Activated CD4-positive, alpha-beta T cell treated with anti-CD3 and anti-CD28 coated beads, Interleukin-2, amount 10 ng/mL, durations not matched to agents 24 days and 14 days (primary cell): ENCODE measurements around the gene SLC25A13. TPM values are rescaled to one million over a fixed set of nuclear protein-coding genes. Genes with fewer than 3 reads are reported as not detected.
"Not testable (repeated sequence)": the region's sequence is repeated elsewhere in the genome, so short reads cannot be mapped to it uniquely, and the experiment has no call there.

Source experiments
- DNase-seq: peaks from one replicate; pipeline ENCODE4 v3.0.0; 2022
- H3K27ac Mint-ChIP-seq: one replicate; pipeline ENCODE4 v1.8.0; 2022; ENCODE audit warnings: mild to moderate bottlenecking, mixed read lengths
- H3K27me3 Mint-ChIP-seq: one replicate; pipeline ENCODE4 v1.8.0; 2022; ENCODE audit warnings: mixed read lengths
- H3K36me3 Mint-ChIP-seq: one replicate; pipeline ENCODE4 v1.8.0; 2022; ENCODE audit warnings: low read depth, mild to moderate bottlenecking, mixed read lengths
- H3K4me1 Mint-ChIP-seq: one replicate; pipeline ENCODE4 v1.8.0; 2021; ENCODE audit warnings: mixed read lengths
- H3K4me3 Mint-ChIP-seq: one replicate; pipeline ENCODE4 v1.8.0; 2022; ENCODE audit warnings: mild to moderate bottlenecking, moderate library complexity, mixed read lengths
- H3K9me3 Mint-ChIP-seq: one replicate; pipeline ENCODE4 v1.8.0; 2021; ENCODE audit warnings: mixed read lengths
- intact Hi-C: fragments of 100-400 bp; cut with micrococcal nuclease; formaldehyde crosslinking; loops from one replicate; pipeline ENCODE4 v1.15.1; 2023
- total RNA-seq: library from RNA; stranded (reverse); gene quantifications from 2 replicates; pipeline ENCODE4 v1.2.3, GENCODE V29; 2022

SLC25A13 gene
- total RNA-seq, 1 donor from 2014 or later: 26.3 TPM

- Mint-ChIP-seq H3K4me3 (no peak overlapping the region), H3K27ac (no peak overlapping the region), H3K36me3 (no peaks in the 10 kb centered on the region), H3K9me3 (no peaks in the 10 kb centered on the region), H3K27me3 (peaks cover 15% of the 10 kb centered on the region), H3K4me1 (no peaks in the 10 kb centered on the region)
- intact Hi-C loops: no loop called here
- DNase-seq: no peak
These were observed 10.4 kb upstream of the SLC25A13 start for GRCh38 chr7:96332325-96332724.

GRCh38 chr7:96331775-96332174, 9.9 kb upstream of the SLC25A13 start:
- Mint-ChIP-seq H3K4me3 (no peak overlapping the region), H3K27ac (no peak overlapping the region), H3K9me3 (no peaks in the 10 kb centered on the region), H3K27me3 (peaks cover 15% of the 10 kb centered on the region), H3K36me3 (no peaks in the 10 kb centered on the region), H3K4me1 (no peaks in the 10 kb centered on the region)
- no peak for DNase-seq
- intact Hi-C loops: no loop called here

- no peaks in the 10 kb centered on the region for H3K36me3 Mint-ChIP-seq
- H3K4me3 Mint-ChIP-seq: no peak overlapping the region
- intact Hi-C loops: no loop called here
- H3K27me3 Mint-ChIP-seq: peaks cover 12% of the 10 kb centered on the region
- no peaks in the 10 kb centered on the region for H3K9me3 Mint-ChIP-seq
- H3K4me1 Mint-ChIP-seq: no peaks in the 10 kb centered on the region
- DNase-seq: no peak
- no peak overlapping the region for H3K27ac Mint-ChIP-seq
These were observed 9.3 kb upstream of the SLC25A13 start for GRCh38 chr7:96331233-96331632.

- Mint-ChIP-seq H3K36me3 (no peaks in the 10 kb centered on the region), H3K9me3 (no peaks in the 10 kb centered on the region), H3K4me3 (no peak overlapping the region), H3K27ac (no peak overlapping the region), H3K27me3 (peaks cover 12% of the 10 kb centered on the region), H3K4me1 (no peaks in the 10 kb centered on the region)
- intact Hi-C loops: no loop called here
- DNase-seq: no peak
These were observed 8.3 kb upstream of the SLC25A13 start for GRCh38 chr7:96330193-96330592.

- Mint-ChIP-seq H3K36me3 (no peaks in the 10 kb centered on the region), H3K4me3 (no peak overlapping the region), H3K9me3 (peaks cover under 1% of the 10 kb centered on the region), H3K27ac (no peak overlapping the region), H3K27me3 (peaks cover 12% of the 10 kb centered on the region), H3K4me1 (peaks cover under 1% of the 10 kb centered on the region)
- intact Hi-C loops: no loop called here
- DNase-seq: no peak
These were observed 7.3 kb upstream of the SLC25A13 start for GRCh38 chr7:96329241-96329640.

- Mint-ChIP-seq H3K27ac (no peak overlapping the region), H3K4me1 (peaks cover 11% of the 10 kb centered on the region), H3K4me3 (no peak overlapping the region), H3K36me3 (peaks cover 1% of the 10 kb centered on the region), H3K27me3 (peaks cover 10% of the 10 kb centered on the region), H3K9me3 (peaks cover 5% of the 10 kb centered on the region)
- no peak for DNase-seq
- intact Hi-C loops: no loop called here
These were observed 6.1 kb upstream of the SLC25A13 start for GRCh38 chr7:96328016-96328415.

GRCh38 chr7:96327429-96327828, 5.5 kb upstream of the SLC25A13 start:
- Mint-ChIP-seq H3K4me1 (peaks cover 14% of the 10 kb centered on the region), H3K27me3 (peaks cover 7% of the 10 kb centered on the region), H3K4me3 (no peak overlapping the region), H3K27ac (no peak overlapping the region), H3K36me3 (peaks cover 1% of the 10 kb centered on the region), H3K9me3 (peaks cover 5% of the 10 kb centered on the region)
- DNase-seq: no peak
- intact Hi-C loops: no loop called here

GRCh38 chr7:96326752-96327151, 4.9 kb upstream of the SLC25A13 start:
- H3K9me3 Mint-ChIP-seq, DNase-seq, H3K36me3 Mint-ChIP-seq, intact Hi-C loops, H3K4me3 Mint-ChIP-seq, H3K27ac Mint-ChIP-seq, H3K27me3 Mint-ChIP-seq: not testable (repeated sequence)
- peaks cover 18% of the 10 kb centered on the region for H3K4me1 Mint-ChIP-seq

GRCh38 chr7:96322847-96323461, 1.1 kb upstream of the SLC25A13 start:
- no peak for DNase-seq
- intact Hi-C loops: loop anchor here (5.0 kb wide), 4 partner anchors 246 to 1649 kb away; partner anchors contain the start of gene SEM1
- peaks cover 5% of the 10 kb centered on the region for H3K9me3 Mint-ChIP-seq
- H3K4me3 Mint-ChIP-seq: peak overlapping the region; percentile 94
- peaks cover 40% of the 10 kb centered on the region for H3K4me1 Mint-ChIP-seq
- H3K27ac Mint-ChIP-seq: peak overlapping the region; percentile 98
- peaks cover 1% of the 10 kb centered on the region for H3K36me3 Mint-ChIP-seq
- H3K27me3 Mint-ChIP-seq: peaks cover 3% of the 10 kb centered on the region

- Mint-ChIP-seq H3K27ac (peak overlapping the region; percentile 98), H3K4me3 (peak overlapping the region; percentile 94), H3K4me1 (peaks cover 42% of the 10 kb centered on the region), H3K36me3 (peaks cover 1% of the 10 kb centered on the region), H3K9me3 (peaks cover 5% of the 10 kb centered on the region), H3K27me3 (peaks cover 3% of the 10 kb centered on the region)
- DNase-seq: no peak
- intact Hi-C loops: loop anchor here (5.0 kb wide), 4 partner anchors 245 to 1650 kb away; partner anchors contain the start of gene SEM1
These were observed 436 bp upstream of the SLC25A13 start for GRCh38 chr7:96322373-96322695.

GRCh38 chr7:96321031-96321657, 754 bp downstream of the SLC25A13 start:
- H3K9me3 Mint-ChIP-seq: peaks cover 5% of the 10 kb centered on the region
- H3K27me3 Mint-ChIP-seq: peaks cover 3% of the 10 kb centered on the region
- H3K4me1 Mint-ChIP-seq: peaks cover 42% of the 10 kb centered on the region
- peak; percentile 88 for DNase-seq
- H3K36me3 Mint-ChIP-seq: peaks cover 4% of the 10 kb centered on the region
- intact Hi-C loops: loop anchor here (1.0 to 5.0 kb wide), 7 partner anchors 174 to 1651 kb away; partner anchors contain the start of genes SDHAF3 and SEM1
- H3K27ac Mint-ChIP-seq: peak overlapping the region; percentile 98
- peak overlapping the region; percentile 94 for H3K4me3 Mint-ChIP-seq

GRCh38 chr7:96320442-96320841, 1.5 kb downstream of the SLC25A13 start:
- no peak for DNase-seq
- Mint-ChIP-seq H3K27ac (peak overlapping the region; percentile 98), H3K4me1 (peaks cover 42% of the 10 kb centered on the region), H3K4me3 (peak overlapping the region; percentile 94), H3K9me3 (peaks cover 5% of the 10 kb centered on the region), H3K36me3 (peaks cover 4% of the 10 kb centered on the region), H3K27me3 (peaks cover 3% of the 10 kb centered on the region)
- intact Hi-C loops: loop anchor here (1.0 to 5.0 kb wide), 8 partner anchors 16 to 1652 kb away; partner anchors contain the start of genes SDHAF3 and SEM1

GRCh38 chr7:96319439-96319838, 2.5 kb downstream of the SLC25A13 start:
- H3K9me3 Mint-ChIP-seq: peaks cover 5% of the 10 kb centered on the region
- H3K4me1 Mint-ChIP-seq: peaks cover 43% of the 10 kb centered on the region
- H3K27me3 Mint-ChIP-seq: peaks cover 3% of the 10 kb centered on the region
- no peak for DNase-seq
- H3K36me3 Mint-ChIP-seq: peaks cover 7% of the 10 kb centered on the region
- H3K4me3 Mint-ChIP-seq: peak overlapping the region; percentile 94
- intact Hi-C loops: no loop called here
- peak overlapping the region; percentile 29 for H3K27ac Mint-ChIP-seq

GRCh38 chr7:96316949-96317348, 4.9 kb downstream of the SLC25A13 start:
- Mint-ChIP-seq H3K27me3 (no peaks in the 10 kb centered on the region), H3K27ac (no peak overlapping the region), H3K9me3 (no peaks in the 10 kb centered on the region), H3K4me1 (peaks cover 35% of the 10 kb centered on the region), H3K36me3 (peaks cover 10% of the 10 kb centered on the region), H3K4me3 (no peak overlapping the region)
- DNase-seq: no peak
- intact Hi-C loops: no loop called here
